IMR-90 (cell line): Measurements from ENCODE around the gene EDA. TPM values are rescaled to one million over a fixed set of nuclear protein-coding genes. Genes with fewer than 3 reads are reported as not detected.

Experiments
- ATAC-seq: fragments of 200-7000 bp; cut with Tn5 transposase; 2 replicates; pipeline ENCODE4 v1.9.1; 2020; ENCODE audit warnings: low read depth, mild to moderate bottlenecking, moderate library complexity
- BruUV-seq: library from RNA; stranded (reverse); fragments of 400-500 nt; replicated peaks from 2 replicates; lab custom pipeline; 2021; lab: Mats Ljungman, UMichigan
- CTCF ChIA-PET: fragments of 300-600 bp; formaldehyde crosslinking; extraction: SDS; loops from one replicate; lab custom pipeline; 2021; ENCODE audit warnings: antibody characterized with exemption; lab: Yijun Ruan, JAX
- POLR2A ChIA-PET: fragments of 300-600 bp; sonication (Branson Sonifier 250); formaldehyde crosslinking; loops from one replicate; lab custom pipeline; 2022; ENCODE audit warnings: antibody characterized with exemption; ENCODE audit not compliant: unreplicated experiment; lab: Charles Lee
- DNase-seq: peaks from one replicate; pipeline ENCODE4 v3.0.0; 2013
- H2AFZ ChIP-seq: replicated peaks from 2 replicates; pipeline ENCODE3; 2013; ENCODE audit warnings: low read length, mild to moderate bottlenecking; ENCODE audit not compliant: poor library complexity
- H2AK5ac ChIP-seq: 2 replicates; pipeline ENCODE4 v1.6.1; 2013; ENCODE audit warnings: low read depth, low read length, inconsistent platforms
- H2AK9ac ChIP-seq: replicated peaks from 2 replicates; pipeline ENCODE3; 2013; ENCODE audit warnings: mild to moderate bottlenecking, low read depth, low read length, moderate library complexity; ENCODE audit not compliant: poor library complexity
- H2BK120ac ChIP-seq: 2 replicates; pipeline ENCODE4 v1.6.1; 2013; ENCODE audit warnings: low read depth, low read length, inconsistent platforms
- H2BK15ac ChIP-seq: 3 replicates; pipeline ENCODE4 v1.6.1; 2013; ENCODE audit warnings: low read depth, low read length, inconsistent platforms
- H2BK20ac ChIP-seq: 2 replicates; pipeline ENCODE4 v1.6.1; 2013; ENCODE audit warnings: low read depth, mild to moderate bottlenecking, inconsistent platforms, low read length, moderate library complexity
- H2BK5ac ChIP-seq: 2 replicates; pipeline ENCODE4 v1.6.1; 2013; ENCODE audit warnings: mild to moderate bottlenecking, low read depth, low read length, inconsistent platforms; ENCODE audit not compliant: poor library complexity, severe bottlenecking
- H3K14ac ChIP-seq: replicated peaks from 2 replicates; pipeline ENCODE4 v1.6.1; 2013; ENCODE audit warnings: low read depth, low read length, inconsistent platforms
- H3K18ac ChIP-seq: 2 replicates; pipeline ENCODE4 v1.6.1; 2013; ENCODE audit warnings: low read depth, low read length, control low read depth
- H3K23ac ChIP-seq: 2 replicates; pipeline ENCODE4 v1.6.1; 2013; ENCODE audit warnings: low read depth, low read length, inconsistent platforms
- H3K27ac ChIP-seq: 2 replicates; pipeline ENCODE4 v1.5.1; 2013; ENCODE audit warnings: mild to moderate bottlenecking, control low read depth, low read length; ENCODE audit not compliant: insufficient read depth
- H3K27me3 ChIP-seq: 2 replicates; pipeline ENCODE4 v1.6.1; 2013; ENCODE audit warnings: low read length; ENCODE audit not compliant: control insufficient read depth, insufficient read depth
- H3K36me3 ChIP-seq: 2 replicates; pipeline ENCODE4 v1.6.1; 2013; ENCODE audit warnings: low read length, mixed read lengths; ENCODE audit not compliant: control insufficient read depth, insufficient read depth
- H3K4ac ChIP-seq: 2 replicates; pipeline ENCODE4 v1.6.1; 2013; ENCODE audit warnings: low read depth, low read length, inconsistent platforms
- H3K4me1 ChIP-seq: 2 replicates; pipeline ENCODE4 v1.6.1; 2013; ENCODE audit warnings: low read length, mixed read lengths; ENCODE audit not compliant: control insufficient read depth, insufficient read depth
- H3K4me2 ChIP-seq: 2 replicates; pipeline ENCODE4 v1.6.1; 2013; ENCODE audit warnings: low read depth, mild to moderate bottlenecking, control low read depth, low read length, moderate library complexity
- H3K4me3 ChIP-seq: 2 replicates; pipeline ENCODE4 v1.5.1; 2013; ENCODE audit warnings: low read depth, mild to moderate bottlenecking, control low read depth, low read length, moderate library complexity; ENCODE audit not compliant: insufficient read depth
- H3K56ac ChIP-seq: 2 replicates; pipeline ENCODE4 v1.6.1; 2013; ENCODE audit warnings: low read length, inconsistent platforms; ENCODE audit not compliant: insufficient read depth; ENCODE audit errors: extremely low read depth
- H3K79me1 ChIP-seq, 2 experiments: 2 replicates each; pipeline ENCODE4 v1.6.1; 2013; ENCODE audit warnings: low read length in 2 of 2, inconsistent platforms in 1 of 2, low read depth in 1 of 2
- H3K9ac ChIP-seq: 2 replicates; pipeline ENCODE4 v1.6.1; 2013; ENCODE audit warnings: low read depth, low read length, control low read depth
- H3K9me1 ChIP-seq: 2 replicates; pipeline ENCODE4 v1.6.1; 2013; ENCODE audit warnings: low read length, inconsistent platforms; ENCODE audit not compliant: insufficient read depth
- H3K9me3 ChIP-seq: 2 replicates; pipeline ENCODE4 v1.6.1; 2013; ENCODE audit warnings: low read length; ENCODE audit not compliant: control insufficient read depth, insufficient read depth
- H4K20me1 ChIP-seq: 2 replicates; pipeline ENCODE4 v1.6.1; 2013; ENCODE audit warnings: low read length, inconsistent platforms; ENCODE audit not compliant: insufficient read depth
- H4K5ac ChIP-seq: 2 replicates; pipeline ENCODE4 v1.6.1; 2013; ENCODE audit warnings: mild to moderate bottlenecking, low read depth, low read length, control low read depth
- H4K8ac ChIP-seq, 2 experiments: 2 replicates each; pipeline ENCODE4 v1.6.1; 2013; ENCODE audit warnings: low read depth in 2 of 2, low read length in 2 of 2, control low read depth in 1 of 2, inconsistent platforms in 1 of 2
- H4K91ac ChIP-seq: 2 replicates; pipeline ENCODE4 v1.6.1; 2013; ENCODE audit warnings: low read depth, low read length, inconsistent platforms; ENCODE audit not compliant: insufficient read depth
- BHLHE40 ChIP-seq: fragments of 150-350 bp; IDR thresholded peaks from 2 replicates; pipeline ENCODE4 v1.6.1; 2016; ENCODE audit warnings: mild to moderate bottlenecking, low read depth, low read length
- CEBPB ChIP-seq: IDR thresholded peaks from 2 replicates; pipeline ENCODE4 v1.6.1; 2012; ENCODE audit warnings: low read depth, low read length, improper control_type of control experiment
- CHD1 ChIP-seq: IDR thresholded peaks from 2 replicates; pipeline ENCODE4 v1.6.1; 2012; ENCODE audit warnings: low read depth, low read length, improper control_type of control experiment
- CTCF ChIP-seq: conservative IDR thresholded peaks from 2 replicates; pipeline ENCODE4 v1.5.1; 2012; ENCODE audit warnings: mild to moderate bottlenecking, low read depth, low read length, improper control_type of control experiment
- ELK1 ChIP-seq: fragments of 150-350 bp; IDR thresholded peaks from 2 replicates; pipeline ENCODE4 v1.6.1; 2016; ENCODE audit warnings: low read depth, mild to moderate bottlenecking, low read length, moderate library complexity, borderline replicate concordance
- FOS ChIP-seq: fragments of 150-350 bp; IDR thresholded peaks from 2 replicates; pipeline ENCODE4 v1.6.1; 2016; ENCODE audit warnings: low read depth, low read length
- MAFK ChIP-seq: IDR thresholded peaks from 2 replicates; pipeline ENCODE4 v1.6.1; 2012; ENCODE audit warnings: low read depth, low read length, improper control_type of control experiment
- MAZ ChIP-seq: IDR thresholded peaks from 2 replicates; pipeline ENCODE4 v1.6.1; 2012; ENCODE audit warnings: low read depth, mild to moderate bottlenecking, low read length, improper control_type of control experiment, moderate library complexity, borderline replicate concordance
- MXI1 ChIP-seq: IDR thresholded peaks from 2 replicates; pipeline ENCODE4 v1.6.1; 2012; ENCODE audit warnings: low read depth, mild to moderate bottlenecking, low read length, moderate library complexity, borderline replicate concordance
- NFE2L2 ChIP-seq: fragments of 150-350 bp; IDR thresholded peaks from 2 replicates; pipeline ENCODE4 v1.6.1; 2016; ENCODE audit warnings: low read depth, mild to moderate bottlenecking, low read length
- POLR2A ChIP-seq: IDR thresholded peaks from 2 replicates; pipeline ENCODE4 v1.6.1; 2012; ENCODE audit warnings: mild to moderate bottlenecking, low read depth, low read length
- RAD21 ChIP-seq: IDR thresholded peaks from 2 replicates; pipeline ENCODE4 v1.6.1; 2012; ENCODE audit warnings: low read length, improper control_type of control experiment
- RCOR1 ChIP-seq: IDR thresholded peaks from 2 replicates; pipeline ENCODE4 v1.6.1; 2012; ENCODE audit warnings: mild to moderate bottlenecking, low read length, improper control_type of control experiment; ENCODE audit not compliant: insufficient replicate concordance
- RFX5 ChIP-seq: IDR thresholded peaks from 2 replicates; pipeline ENCODE4 v1.8.0; 2012; ENCODE audit warnings: low read depth, mild to moderate bottlenecking, low read length, moderate library complexity
- SMC3 ChIP-seq: fragments of 150-350 bp; IDR thresholded peaks from 2 replicates; pipeline ENCODE4 v1.6.1; 2016; ENCODE audit warnings: low read depth, mild to moderate bottlenecking, antibody characterized with exemption, low read length, moderate library complexity
- USF2 ChIP-seq: fragments of 150-350 bp; IDR thresholded peaks from 2 replicates; pipeline ENCODE4 v1.6.1; 2017; ENCODE audit warnings: mild to moderate bottlenecking, antibody characterized with exemption, low read length, low read depth
- dilution Hi-C: fragments of 300-500 bp; cut with HindIII; formaldehyde crosslinking; loops from one replicate; pipeline ENCODE4 v1.14.3; 2018; ENCODE audit warnings: low sequenced_read_pairs; ENCODE audit not compliant: unreplicated experiment
- in situ Hi-C: fragments of 300-500 bp; cut with MboI; formaldehyde crosslinking; loops from 3 replicates; pipeline ENCODE4 v1.14.3; 2019; ENCODE audit warnings: low sequenced_read_pairs, inconsistent platforms, mixed read lengths
- intact Hi-C: fragments of 100-400 bp; cut with micrococcal nuclease; formaldehyde crosslinking; loops from 2 replicates; pipeline ENCODE4 v1.10.0; 2022
- polyA plus RNA-seq, 3 experiments: library from polyadenylated mRNA; depleted of rRNA; stranded (reverse); fragments of >200 nt; gene quantifications; 2 replicates each; pipeline ENCODE4 v1.2.3, GENCODE V29; 2012; ENCODE audit warnings: low replicate concordance in 1 of 3
- total RNA-seq: library from RNA; depleted of rRNA; stranded (reverse); fragments of >200 nt; gene quantifications from 2 replicates; pipeline ENCODE4 v1.2.3, GENCODE V29; 2012

EDA gene
- total and polyA plus RNA-seq, 2 of the 4 experiments (the other 2 are of a cell fraction) = under 0.01 TPM; not detected in 1

- ATAC-seq (no peak), DNase-seq (no peak)
- no peak overlapping the region for H3K23ac ChIP-seq
- no peak overlapping the region for H2BK5ac ChIP-seq
- no peaks in the 10 kb centered on the region for H3K4me1 ChIP-seq
- no peak overlapping the region for H2BK20ac ChIP-seq
- H3K18ac ChIP-seq = no peak overlapping the region
- in situ Hi-C loops = no loop called here
- H2BK15ac ChIP-seq = no peak overlapping the region
- intact Hi-C loops = no loop called here
- no peaks in the 10 kb centered on the region for H3K27me3 ChIP-seq
- H3K4me3 ChIP-seq = no peak overlapping the region
- H4K20me1 ChIP-seq = no peaks in the 10 kb centered on the region
- H2AK9ac ChIP-seq = no peak overlapping the region
- no peak overlapping the region for H3K14ac ChIP-seq
- no peak overlapping the region for H2BK120ac ChIP-seq
- no peak overlapping the region for H2AFZ ChIP-seq
- ChIA-PET CTCF (no interaction called here), POLR2A (no interaction called here)
- BruUV-seq = no TSS peak
- no peak overlapping the region for H2AK5ac ChIP-seq
- no peak overlapping the region for H3K9ac ChIP-seq
- no peaks in the 10 kb centered on the region for H3K79me1 ChIP-seq
- H3K9me3 ChIP-seq = no peaks in the 10 kb centered on the region
- H3K9me1 ChIP-seq = no peaks in the 10 kb centered on the region
- TF ChIP-seq RAD21 (no peak), POLR2A (no peak), CEBPB (no peak), MXI1 (no peak), USF2 (no peak), ELK1 (no peak), MAZ (no peak), RCOR1 (no peak), CTCF (no peak), RFX5 (no peak), FOS (no peak), MAFK (no peak), CHD1 (no peak), BHLHE40 (no peak), SMC3 (no peak), NFE2L2 (no peak)
- no peaks in the 10 kb centered on the region for H3K36me3 ChIP-seq
- no peak overlapping the region for H4K8ac ChIP-seq
- no peak overlapping the region for H4K91ac ChIP-seq
- H3K4me2 ChIP-seq = no peak overlapping the region
- no peak overlapping the region for H3K27ac ChIP-seq
- dilution Hi-C loops = no loop called here
- H4K5ac ChIP-seq = no peak overlapping the region
- no peak overlapping the region for H3K4ac ChIP-seq
- no peak overlapping the region for H3K56ac ChIP-seq
Measured at GRCh38 chrX:69741721-69742120, 125.8 kb downstream of the EDA start.
